Measurements from ENCODE around the gene DBN1. TPM values are rescaled to one million over a fixed set of nuclear protein-coding genes. Genes with fewer than 3 reads are reported as not detected.

The DBN1 gene
- total and polyA plus RNA-seq, 2 donors (not counting 1 experiment from before 2014, with no cell fraction given) = 1.4 to 1.9 TPM

DNA sequence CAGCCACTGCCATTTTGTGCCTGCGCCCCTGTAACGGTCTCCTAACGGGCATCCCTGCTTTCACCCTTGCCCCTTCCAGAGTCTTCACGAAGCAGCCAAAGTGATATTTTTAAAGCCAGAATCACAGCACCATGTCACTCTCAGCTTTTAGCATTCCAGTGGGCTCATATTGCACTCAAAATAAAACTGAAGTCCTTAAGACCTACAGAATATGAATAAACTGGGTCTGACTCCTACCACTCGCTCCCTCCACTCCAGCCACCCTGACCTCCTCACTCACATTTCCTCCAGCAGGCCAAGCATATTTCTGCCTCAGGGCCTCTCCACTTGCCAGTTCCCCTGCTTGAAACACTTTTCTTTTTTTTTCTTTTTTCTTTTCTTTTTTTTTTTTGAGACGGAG lies 26.4 kb upstream of the DBN1 start:
- peak overlapping the region; percentile 58 for H3K27ac Mint-ChIP-seq
- no peak overlapping the region for H3K9ac ChIP-seq (ENCODE audit: low read length)
- H3K79me2 ChIP-seq (ENCODE audit: control insufficient read depth, insufficient read depth, low read length) = peaks cover 6% of the 10 kb centered on the region
- peaks cover 66% of the 10 kb centered on the region for H3K4me1 Mint-ChIP-seq
- H3K4me2 ChIP-seq (replicated peaks; ENCODE audit: low read depth, low read length, poor library complexity, severe bottlenecking) = no peak overlapping the region
- H3K4me1 ChIP-seq (ENCODE audit: control insufficient read depth in 2 of 2, insufficient read depth in 2 of 2, low read length in 2 of 2) = peaks cover 54 to 67% of the 10 kb centered on the region in 2 donors
- H3K27me3 Mint-ChIP-seq = peaks cover 3% of the 10 kb centered on the region
- peaks cover 0 to 10% (median 4%) of the 10 kb centered on the region in 4 experiments for H3K27me3 ChIP-seq (replicated peaks in 1 of 4; ENCODE audit: control extremely low read depth in 1 of 4, control insufficient read depth in 3 of 4, insufficient read depth in 4 of 4, low read length in 3 of 4)
- 93% methylated on average over 6 of the region's 6 CpGs for WGBS (ENCODE audit: insufficient coverage)
- peaks cover 0 to 24% of the 10 kb centered on the region in 2 experiments for H3K36me3 ChIP-seq (replicated peaks in 1 of 2; ENCODE audit: control extremely low read depth in 1 of 2, control insufficient read depth in 1 of 2, extremely low read depth in 1 of 2, insufficient read depth in 2 of 2, low read length in 1 of 2)
- peak overlapping the region; percentile 61 for H3K4me3 Mint-ChIP-seq
- no peak overlapping the region for H3K4me3 ChIP-seq (ENCODE audit: control extremely low read depth in 1 of 5, extremely low read depth in 1 of 5, insufficient read depth in 1 of 5, low read depth in 2 of 5, low read length in 4 of 5)
- no peaks in the 10 kb centered on the region for H3K9me3 Mint-ChIP-seq (ENCODE audit: insufficient read depth)
- TF ChIP-seq CTCF (IDR thresholded peaks at IDR 0.05) (no peak), EZH2 (IDR thresholded peaks at IDR 0.05; ENCODE audit: borderline replicate concordance, insufficient read depth, low read depth, low read length, poor library complexity, severe bottlenecking) (no peak)
- peaks cover 0 to 10% (median 0%) of the 10 kb centered on the region in 3 donors for H3K9me3 ChIP-seq (ENCODE audit: control extremely low read depth in 1 of 3, control insufficient read depth in 2 of 3, insufficient read depth in 1 of 3, low read length in 2 of 3)
- no peak for DNase-seq
- no peak overlapping the region for H3K27ac ChIP-seq (ENCODE audit: low read length in 2 of 2)
- no peak overlapping the region for H2AFZ ChIP-seq (ENCODE audit: insufficient read depth, low read depth, low read length, poor library complexity, severe bottlenecking)
- ChIA-PET CTCF (interaction anchor here (1.1 to 5.7 kb wide), 8 partner anchors 9 to 128 kb away, joined by 4 to 70 read pairs (median 24); partner anchors contain the start of genes DDX41 and DOK3), POLR2A (interaction anchor here (0.8 to 1.6 kb wide), 2 partner anchors 9 to 11 kb away, joined by 3 to 7 read pairs; partner anchors contain the start of gene DOK3)
- intact Hi-C loops (cut with micrococcal nuclease) = no loop called here
- peaks cover 40% of the 10 kb centered on the region for H4K20me1 ChIP-seq (ENCODE audit: control insufficient read depth, insufficient read depth, low read length, poor library complexity, severe bottlenecking)
- ATAC-seq (ENCODE audit: low read depth) = no peak

Measured in B cell (primary cell).